ENCODE data around the gene TIAM2. TPM values are rescaled to one million over a fixed set of nuclear protein-coding genes. Genes with fewer than 3 reads are reported as not detected.

The TIAM2 gene
- total and polyA plus RNA-seq, 10 of the 15 experiments (the other 5 are each of a cell fraction or from before 2014, with no cell fraction given) = 1.1 to 10.5 (median 2.3) TPM

- RAD21 ChIA-PET (ENCODE audit: unreplicated experiment) = interaction anchor here (1.1 to 1.4 kb wide), 2 partner anchors 52 to 87 kb away, joined by 3 to 5 read pairs; no protein-coding TSS in a partner anchor
- H3K9ac ChIP-seq (ENCODE audit: control insufficient read depth, insufficient read depth, low read length) = no peak within 1 kb of the TSS
- intact Hi-C loops (cut with micrococcal nuclease; ENCODE audit: unreplicated experiment) = no loop called here
- TF ChIP-seq POLR2AphosphoS5 (IDR thresholded peaks at IDR 0.05; ENCODE audit: low read length) = no peak
- no peak for TF ChIP-seq RAD21 (IDR thresholded peaks at IDR 0.05; ENCODE audit: insufficient read depth, low read depth, low read length)
- no peak for TF ChIP-seq BCLAF1 (IDR thresholded peaks at IDR 0.05)
- no peak for TF ChIP-seq TBL1XR1 (IDR thresholded peaks at IDR 0.05; ENCODE audit: low read depth, low read length)
- TF ChIP-seq CREM (IDR thresholded peaks at IDR 0.05; ENCODE audit: low read depth) = no peak
- TF ChIP-seq CUX1 (IDR thresholded peaks at IDR 0.05; ENCODE audit: insufficient replicate concordance, low read depth, low read length) = no peak
- TF ChIP-seq POLR2A (IDR thresholded peaks at IDR 0.05; ENCODE audit: low read depth, low read length) = no peak
- TF ChIP-seq EGR1 (IDR thresholded peaks at IDR 0.05; ENCODE audit: borderline replicate concordance in 1 of 2, low read depth in 2 of 2, low read length in 2 of 2) = no peak
- no peak for TF ChIP-seq TARDBP (IDR thresholded peaks at IDR 0.05; ENCODE audit: borderline replicate concordance)
- no peak for TF ChIP-seq POLR2AphosphoS2 (IDR thresholded peaks at IDR 0.05; ENCODE audit: low read depth, low read length)
- TF ChIP-seq EZH2 (IDR thresholded peaks at IDR 0.05; ENCODE audit: borderline replicate concordance, control insufficient read depth, low read depth, low read length) = no peak
- TF ChIP-seq FOXK2 (IDR thresholded peaks at IDR 0.05) = no peak
- TF ChIP-seq NRF1 (conservative IDR thresholded peaks at IDR 0.05; ENCODE audit: low read depth, low read length) = no peak
- TF ChIP-seq NR2F1 (conservative IDR thresholded peaks at IDR 0.05) = no peak
- no peak for TF ChIP-seq ZBED1 (IDR thresholded peaks at IDR 0.05; ENCODE audit: borderline replicate concordance)
These were observed 268.4 kb downstream of the TIAM2 start, which contains the start of gene CLDN20 for GRCh38 chr6:155263373-155264063. Gene CLDN20, plus strand, starts transcription at chr6:155264013. Its CDS starts 11,707 bp downstream, at chr6:155275720.

More at GRCh38 chr6:155263373-155264063, 268.4 kb downstream of the TIAM2 start, which contains the start of gene CLDN20:
- H3K4me2 ChIP-seq (ENCODE audit: control insufficient read depth, insufficient read depth) = no peak within 1 kb of the TSS
- 78% methylated on average over 10 of the region's 10 CpGs for WGBS (ENCODE audit: insufficient coverage, insufficient replicate concordance, low lambda C conversion rate, missing lambda C conversion rate)
- ATAC-seq (no peak), DNase-seq (ENCODE audit: low read depth, low spot score) (no peak), FAIRE-seq (no peak)
- H3K9me3 ChIP-seq (replicated peaks; ENCODE audit: control insufficient read depth, insufficient read depth, low read length) = no peaks in the 10 kb centered on the region
- H3K4me1 ChIP-seq (ENCODE audit: control insufficient read depth, insufficient read depth, low read length) = peaks cover 17% of the 10 kb centered on the region
- H3K79me2 ChIP-seq (ENCODE audit: control insufficient read depth, insufficient read depth, low read length) = no peaks in the 10 kb centered on the region
- CTCF ChIA-PET = interaction anchor here (1.2 to 1.7 kb wide), 2 partner anchors 14 to 15 kb away, joined by 3 to 4 read pairs; no protein-coding TSS in a partner anchor
- BruUV-seq (replicated peaks) = no TSS peak
- H3K27me3 ChIP-seq (replicated peaks in 1 of 2; ENCODE audit: control insufficient read depth in 2 of 2, insufficient read depth in 2 of 2, low read length in 1 of 2) = no peaks in the 10 kb centered on the region
- in situ Hi-C loops (cut with MboI) = no loop called here
- POLR2A ChIA-PET = interaction anchor here (0.6 kb wide), 1 partner anchor 14 kb away, joined by 3 read pairs; no protein-coding TSS in a partner anchor
- no peak within 1 kb of the TSS for H2AFZ ChIP-seq (ENCODE audit: control insufficient read depth, low read depth, low read length)
- SMC1A ChIA-PET (ENCODE audit: uncharacterized antibody, unreplicated experiment) = interaction anchor here (1.1 to 2.8 kb wide), 5 partner anchors 9 to 79 kb away, joined by 3 to 8 read pairs (median 4); no protein-coding TSS in a partner anchor
- peaks cover 3 to 15% of the 10 kb centered on the region in 2 experiments; a peak in 3 of 4 replicates for H3K36me3 ChIP-seq (ENCODE audit: control insufficient read depth in 2 of 2, insufficient read depth in 2 of 2, low read length in 1 of 2)
- H3K4me3 ChIP-seq = no peak within 1 kb of the TSS
- no peaks in the 10 kb centered on the region for H4K20me1 ChIP-seq (ENCODE audit: control insufficient read depth, insufficient read depth)
- no peak within 1 kb of the TSS for H3K27ac ChIP-seq (ENCODE audit: control insufficient read depth, insufficient read depth)

All from GM12878 (cell line).